WERI-Rb-1 (cell line): ENCODE data around the gene EXOC3L1.

Experiments used
- DNase-seq: peaks from one replicate; pipeline ENCODE4 v3.0.0-alpha.2; 2020
- H3K27ac ChIP-seq: fragments of 250-450 bp; sonication (Bioruptor Pico); 2 replicates; pipeline ENCODE4 v1.5.1; 2020; ENCODE audit warnings: mild to moderate bottlenecking, moderate library complexity
- H3K27me3 ChIP-seq: fragments of 250-450 bp; sonication (Bioruptor Pico); 2 replicates; pipeline ENCODE4 v1.5.1; 2021; ENCODE audit warnings: mild to moderate bottlenecking, low read depth, moderate library complexity; ENCODE audit not compliant: insufficient read depth, severe bottlenecking
- H3K36me3 ChIP-seq: fragments of 250-450 bp; sonication (Bioruptor Pico); 2 replicates; pipeline ENCODE4 v1.5.1; 2020; ENCODE audit warnings: mild to moderate bottlenecking, moderate library complexity
- H3K4me3 ChIP-seq: 2 replicates; pipeline ENCODE4 v1.5.1; 2011; ENCODE audit warnings: low read depth, mild to moderate bottlenecking, control low read depth, low read length
- H3K9me3 ChIP-seq: fragments of 250-450 bp; sonication (Bioruptor Pico); 2 replicates; pipeline ENCODE4 v1.5.1; 2021; ENCODE audit warnings: mild to moderate bottlenecking, moderate library complexity; ENCODE audit not compliant: severe bottlenecking
- TF ChIP-seq, protein P1 (sequence below): IDR thresholded peaks from 2 replicates; pipeline ENCODE4 v1.5.1; 2011; ENCODE audit warnings: low read depth, mild to moderate bottlenecking, control low read depth, inconsistent platforms, low read length

EXOC3L1 gene

DNA sequence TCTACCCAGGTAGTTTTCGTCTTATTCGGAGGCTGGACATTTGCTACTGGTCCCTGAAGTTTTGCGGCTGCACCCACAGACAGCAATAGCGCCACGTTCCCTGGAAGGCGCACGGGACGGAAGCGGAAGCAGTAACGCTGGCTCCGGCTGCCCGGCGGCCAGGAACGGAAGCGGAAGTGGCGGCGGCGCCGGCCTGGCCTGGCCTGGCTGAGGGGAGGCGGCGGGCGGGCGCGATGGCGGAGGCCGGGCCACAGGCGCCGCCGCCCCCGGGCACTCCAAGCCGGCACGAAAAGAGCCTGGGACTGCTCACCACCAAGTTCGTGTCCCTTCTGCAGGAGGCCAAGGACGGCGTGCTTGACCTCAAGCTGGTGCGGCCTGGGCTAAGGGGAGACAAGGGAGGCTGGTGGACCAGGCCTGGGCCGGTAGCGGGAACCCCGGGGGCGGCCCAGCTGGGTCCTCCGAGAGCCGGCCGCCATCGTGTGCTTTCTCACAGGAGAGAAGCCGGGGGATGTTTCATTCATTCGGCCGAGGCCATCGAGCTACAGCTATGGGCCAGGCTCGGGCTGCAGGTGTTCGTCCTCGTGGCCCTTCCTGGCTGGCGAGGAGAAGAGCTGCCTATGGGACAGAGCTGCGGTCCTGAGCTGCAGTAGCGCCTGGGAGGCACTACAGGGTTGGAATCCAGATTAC is 2.2 kb upstream of the EXOC3L1 start, which contains the start of gene E2F4:
TSS of gene E2F4 (plus strand) at position 161 of the 687 bp plus-strand sequence. CDS start at position 234, 73 bp downstream.
- H3K9me3 ChIP-seq: no peaks in the 10 kb centered on the region
- H3K27ac ChIP-seq: peak within 1 kb of the TSS; percentile 84
- H3K27me3 ChIP-seq: no peaks in the 10 kb centered on the region
- H3K4me3 ChIP-seq: peak within 1 kb of the TSS; percentile 97
- DNase-seq: peak; percentile 86
- TF ChIP-seq, protein P1, sequence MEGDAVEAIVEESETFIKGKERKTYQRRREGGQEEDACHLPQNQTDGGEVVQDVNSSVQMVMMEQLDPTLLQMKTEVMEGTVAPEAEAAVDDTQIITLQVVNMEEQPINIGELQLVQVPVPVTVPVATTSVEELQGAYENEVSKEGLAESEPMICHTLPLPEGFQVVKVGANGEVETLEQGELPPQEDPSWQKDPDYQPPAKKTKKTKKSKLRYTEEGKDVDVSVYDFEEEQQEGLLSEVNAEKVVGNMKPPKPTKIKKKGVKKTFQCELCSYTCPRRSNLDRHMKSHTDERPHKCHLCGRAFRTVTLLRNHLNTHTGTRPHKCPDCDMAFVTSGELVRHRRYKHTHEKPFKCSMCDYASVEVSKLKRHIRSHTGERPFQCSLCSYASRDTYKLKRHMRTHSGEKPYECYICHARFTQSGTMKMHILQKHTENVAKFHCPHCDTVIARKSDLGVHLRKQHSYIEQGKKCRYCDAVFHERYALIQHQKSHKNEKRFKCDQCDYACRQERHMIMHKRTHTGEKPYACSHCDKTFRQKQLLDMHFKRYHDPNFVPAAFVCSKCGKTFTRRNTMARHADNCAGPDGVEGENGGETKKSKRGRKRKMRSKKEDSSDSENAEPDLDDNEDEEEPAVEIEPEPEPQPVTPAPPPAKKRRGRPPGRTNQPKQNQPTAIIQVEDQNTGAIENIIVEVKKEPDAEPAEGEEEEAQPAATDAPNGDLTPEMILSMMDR: no peak
- H3K36me3 ChIP-seq: peaks cover 47% of the 10 kb centered on the region

DNA sequence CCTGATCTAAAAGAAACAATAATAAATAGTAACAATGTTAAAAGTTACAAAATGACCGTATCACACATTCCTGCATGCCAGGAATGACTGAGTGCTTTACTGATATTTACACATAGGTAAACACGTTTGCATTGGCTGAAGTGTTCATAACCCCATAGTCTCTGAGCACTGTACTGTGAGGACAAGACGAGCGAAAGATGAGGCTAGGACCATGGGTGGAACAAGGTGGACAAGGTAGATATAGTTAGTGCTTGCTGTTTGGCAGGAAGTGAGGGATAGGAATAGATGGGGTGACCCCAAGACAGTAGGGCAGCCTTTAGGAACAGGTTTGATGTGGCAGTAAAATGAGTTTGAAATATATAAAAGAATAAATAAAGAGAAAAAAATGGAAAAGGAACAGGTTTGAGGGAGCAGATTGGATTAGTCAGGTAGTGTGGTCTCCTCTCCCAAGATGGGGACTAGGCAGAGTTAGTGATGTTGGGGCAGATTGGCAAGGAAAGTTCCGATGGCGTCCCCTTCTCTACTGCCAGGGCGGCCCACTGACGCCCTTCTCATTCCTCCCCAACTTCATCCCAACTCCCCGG is 1.6 kb upstream of the EXOC3L1 start:
- no peak overlapping the region for H3K27ac ChIP-seq
- H3K36me3 ChIP-seq: peaks cover 40% of the 10 kb centered on the region

GRCh38 chr16:67190448-67191399 is 788 bp upstream of the EXOC3L1 start:
- Histone ChIP-seq H3K4me3 (no peak overlapping the region), H3K27ac (peak overlapping the region; percentile 47; the same call in 1 of the 2 replicates)
- DNase-seq: no peak

More for the DNA sequence above, 1.6 kb upstream of the EXOC3L1 start:
- Histone ChIP-seq H3K27me3 (no peaks in the 10 kb centered on the region), H3K9me3 (no peaks in the 10 kb centered on the region), H3K4me3 (peak overlapping the region; percentile 11)
- TF ChIP-seq, protein P1: no peak
- DNase-seq: no peak

GRCh38 chr16:67188798-67189197 is 1.1 kb downstream of the EXOC3L1 start:
- no peaks in the 10 kb centered on the region for H3K27me3 ChIP-seq
- no peak overlapping the region for H3K27ac ChIP-seq
- peaks cover 13% of the 10 kb centered on the region for H3K36me3 ChIP-seq
- H3K4me3 ChIP-seq: no peak overlapping the region
- no peak for DNase-seq
- H3K9me3 ChIP-seq: no peaks in the 10 kb centered on the region
- TF ChIP-seq, protein P1: no peak

More at GRCh38 chr16:67190448-67191399, 788 bp upstream of the EXOC3L1 start:
- Histone ChIP-seq H3K27me3 (no peaks in the 10 kb centered on the region), H3K36me3 (peaks cover 33% of the 10 kb centered on the region), H3K9me3 (no peaks in the 10 kb centered on the region)
- TF ChIP-seq, protein P1: no peak

- no peaks in the 10 kb centered on the region for H3K27me3 ChIP-seq
- H3K27ac ChIP-seq: no peak overlapping the region
- peaks cover 9% of the 10 kb centered on the region for H3K36me3 ChIP-seq
- no peak for DNase-seq
- TF ChIP-seq, protein P1: no peak
- H3K4me3 ChIP-seq: no peak overlapping the region
- no peaks in the 10 kb centered on the region for H3K9me3 ChIP-seq
Measured at GRCh38 chr16:67188323-67188722, 1.6 kb downstream of the EXOC3L1 start.
